Fibroblast of the aortic adventitia (primary cell): Measurements from ENCODE around the gene CCDC192. TPM values are rescaled to one million over a fixed set of nuclear protein-coding genes. Genes with fewer than 3 reads are reported as not detected.

Source experiments
- DNase-seq: peaks from one replicate; pipeline ENCODE4 v3.0.0-alpha.2; 2010; ENCODE audit warnings: low read depth
- H3K4me3 ChIP-seq: 2 replicates; pipeline ENCODE4 v1.5.1; 2011; ENCODE audit warnings: low read depth, mild to moderate bottlenecking, control low read depth, low read length, moderate library complexity
- CTCF ChIP-seq: IDR thresholded peaks from 2 replicates; pipeline ENCODE4 v1.5.1; 2011; ENCODE audit warnings: mild to moderate bottlenecking, low read length, control low read depth, inconsistent platforms; ENCODE audit not compliant: insufficient read depth
- total RNA-seq: library from RNA; depleted of rRNA; stranded (reverse); fragments of >200 nt; gene quantifications from 2 replicates; pipeline ENCODE4 v1.2.3, GENCODE V29; 2012; ENCODE audit warnings: low replicate concordance

CCDC192 gene
- total RNA-seq, 1 donor: not detected

- no peak for TF ChIP-seq CTCF
- no peak overlapping the region for H3K4me3 ChIP-seq
- no peak for DNase-seq
Observed at GRCh38 chr5:127860291-127860690, 157.1 kb downstream of the CCDC192 start.

GRCh38 chr5:127863161-127863560 lies 160.0 kb downstream of the CCDC192 start:
- no peak for DNase-seq
- TF ChIP-seq CTCF: no peak
- H3K4me3 ChIP-seq: no peak overlapping the region

- H3K4me3 ChIP-seq: no peak overlapping the region
- DNase-seq: peak; percentile 49
- TF ChIP-seq CTCF: no peak
Observed at GRCh38 chr5:127863610-127864395, 160.6 kb downstream of the CCDC192 start.

GRCh38 chr5:127864511-127864910 lies 161.3 kb downstream of the CCDC192 start:
- H3K4me3 ChIP-seq: no peak overlapping the region
- no peak for TF ChIP-seq CTCF
- DNase-seq: no peak

GRCh38 chr5:127865273-127865672 lies 162.1 kb downstream of the CCDC192 start:
- no peak overlapping the region for H3K4me3 ChIP-seq
- no peak for DNase-seq
- TF ChIP-seq CTCF: no peak

GRCh38 chr5:127867022-127867783 lies 164.0 kb downstream of the CCDC192 start:
- no peak for DNase-seq
- TF ChIP-seq CTCF: no peak
- no peak overlapping the region for H3K4me3 ChIP-seq
